ENCODE results near the gene ODC1. TPM values are rescaled to one million over a fixed set of nuclear protein-coding genes. Genes with fewer than 3 reads are reported as not detected.

Gene ODC1
- total and polyA plus RNA-seq, 2 experiments from 2014 or later = 23.3 to 70.3 TPM

- Histone ChIP-seq H3K4me1 (ENCODE audit: insufficient read depth) (no peaks in the 10 kb centered on the region), H3K79me2 (replicated peaks; ENCODE audit: insufficient read depth) (no peaks in the 10 kb centered on the region), H3K36me3 (ENCODE audit: insufficient read depth) (no peaks in the 10 kb centered on the region), H4K20me1 (replicated peaks; ENCODE audit: insufficient read depth) (no peaks in the 10 kb centered on the region), H3K27ac (ENCODE audit: low read depth) (no peak overlapping the region), H2AFZ (no peak overlapping the region), H3K9me2 (ENCODE audit: insufficient read depth) (no peaks in the 10 kb centered on the region), H3K4me3 (no peak overlapping the region), H3K27me3 (ENCODE audit: insufficient read depth) (no peaks in the 10 kb centered on the region), H3F3A (replicated peaks; ENCODE audit: low read depth) (no peaks in the 10 kb centered on the region), H3K4me2 (no peak overlapping the region)
- H3K4me1 Mint-ChIP-seq = no peaks in the 10 kb centered on the region
- no peak overlapping the region for H3K27ac Mint-ChIP-seq
- H3K9me3 Mint-ChIP-seq = no peaks in the 10 kb centered on the region
- H3K36me3 Mint-ChIP-seq (ENCODE audit: low read depth) = no peaks in the 10 kb centered on the region
- peaks cover 3% of the 10 kb centered on the region for H3K27me3 Mint-ChIP-seq (ENCODE audit: insufficient read depth, low read depth, poor library complexity)
- ATAC-seq (no peak), DNase-seq (ENCODE audit: low spot score) (no peak)
- H3K4me3 Mint-ChIP-seq = no peak overlapping the region
- TF ChIP-seq STAT1 (IDR thresholded peaks at IDR 0.05; ENCODE audit: unreplicated experiment) = no peak
- no peak for TF ChIP-seq CREB1 (CRISPR knock-in tag; IDR thresholded peaks at IDR 0.05; ENCODE audit: low read depth)
- TF ChIP-seq NANOG (IDR thresholded peaks at IDR 0.05; ENCODE audit: borderline replicate concordance) = no peak
- no peak for TF ChIP-seq POLR2AphosphoS5 (IDR thresholded peaks at IDR 0.05; ENCODE audit: low read depth)
- no peak for TF ChIP-seq ZNF331 (CRISPR knock-in tag; IDR thresholded peaks at IDR 0.05; ENCODE audit: low read depth)
- TF ChIP-seq, protein P1, sequence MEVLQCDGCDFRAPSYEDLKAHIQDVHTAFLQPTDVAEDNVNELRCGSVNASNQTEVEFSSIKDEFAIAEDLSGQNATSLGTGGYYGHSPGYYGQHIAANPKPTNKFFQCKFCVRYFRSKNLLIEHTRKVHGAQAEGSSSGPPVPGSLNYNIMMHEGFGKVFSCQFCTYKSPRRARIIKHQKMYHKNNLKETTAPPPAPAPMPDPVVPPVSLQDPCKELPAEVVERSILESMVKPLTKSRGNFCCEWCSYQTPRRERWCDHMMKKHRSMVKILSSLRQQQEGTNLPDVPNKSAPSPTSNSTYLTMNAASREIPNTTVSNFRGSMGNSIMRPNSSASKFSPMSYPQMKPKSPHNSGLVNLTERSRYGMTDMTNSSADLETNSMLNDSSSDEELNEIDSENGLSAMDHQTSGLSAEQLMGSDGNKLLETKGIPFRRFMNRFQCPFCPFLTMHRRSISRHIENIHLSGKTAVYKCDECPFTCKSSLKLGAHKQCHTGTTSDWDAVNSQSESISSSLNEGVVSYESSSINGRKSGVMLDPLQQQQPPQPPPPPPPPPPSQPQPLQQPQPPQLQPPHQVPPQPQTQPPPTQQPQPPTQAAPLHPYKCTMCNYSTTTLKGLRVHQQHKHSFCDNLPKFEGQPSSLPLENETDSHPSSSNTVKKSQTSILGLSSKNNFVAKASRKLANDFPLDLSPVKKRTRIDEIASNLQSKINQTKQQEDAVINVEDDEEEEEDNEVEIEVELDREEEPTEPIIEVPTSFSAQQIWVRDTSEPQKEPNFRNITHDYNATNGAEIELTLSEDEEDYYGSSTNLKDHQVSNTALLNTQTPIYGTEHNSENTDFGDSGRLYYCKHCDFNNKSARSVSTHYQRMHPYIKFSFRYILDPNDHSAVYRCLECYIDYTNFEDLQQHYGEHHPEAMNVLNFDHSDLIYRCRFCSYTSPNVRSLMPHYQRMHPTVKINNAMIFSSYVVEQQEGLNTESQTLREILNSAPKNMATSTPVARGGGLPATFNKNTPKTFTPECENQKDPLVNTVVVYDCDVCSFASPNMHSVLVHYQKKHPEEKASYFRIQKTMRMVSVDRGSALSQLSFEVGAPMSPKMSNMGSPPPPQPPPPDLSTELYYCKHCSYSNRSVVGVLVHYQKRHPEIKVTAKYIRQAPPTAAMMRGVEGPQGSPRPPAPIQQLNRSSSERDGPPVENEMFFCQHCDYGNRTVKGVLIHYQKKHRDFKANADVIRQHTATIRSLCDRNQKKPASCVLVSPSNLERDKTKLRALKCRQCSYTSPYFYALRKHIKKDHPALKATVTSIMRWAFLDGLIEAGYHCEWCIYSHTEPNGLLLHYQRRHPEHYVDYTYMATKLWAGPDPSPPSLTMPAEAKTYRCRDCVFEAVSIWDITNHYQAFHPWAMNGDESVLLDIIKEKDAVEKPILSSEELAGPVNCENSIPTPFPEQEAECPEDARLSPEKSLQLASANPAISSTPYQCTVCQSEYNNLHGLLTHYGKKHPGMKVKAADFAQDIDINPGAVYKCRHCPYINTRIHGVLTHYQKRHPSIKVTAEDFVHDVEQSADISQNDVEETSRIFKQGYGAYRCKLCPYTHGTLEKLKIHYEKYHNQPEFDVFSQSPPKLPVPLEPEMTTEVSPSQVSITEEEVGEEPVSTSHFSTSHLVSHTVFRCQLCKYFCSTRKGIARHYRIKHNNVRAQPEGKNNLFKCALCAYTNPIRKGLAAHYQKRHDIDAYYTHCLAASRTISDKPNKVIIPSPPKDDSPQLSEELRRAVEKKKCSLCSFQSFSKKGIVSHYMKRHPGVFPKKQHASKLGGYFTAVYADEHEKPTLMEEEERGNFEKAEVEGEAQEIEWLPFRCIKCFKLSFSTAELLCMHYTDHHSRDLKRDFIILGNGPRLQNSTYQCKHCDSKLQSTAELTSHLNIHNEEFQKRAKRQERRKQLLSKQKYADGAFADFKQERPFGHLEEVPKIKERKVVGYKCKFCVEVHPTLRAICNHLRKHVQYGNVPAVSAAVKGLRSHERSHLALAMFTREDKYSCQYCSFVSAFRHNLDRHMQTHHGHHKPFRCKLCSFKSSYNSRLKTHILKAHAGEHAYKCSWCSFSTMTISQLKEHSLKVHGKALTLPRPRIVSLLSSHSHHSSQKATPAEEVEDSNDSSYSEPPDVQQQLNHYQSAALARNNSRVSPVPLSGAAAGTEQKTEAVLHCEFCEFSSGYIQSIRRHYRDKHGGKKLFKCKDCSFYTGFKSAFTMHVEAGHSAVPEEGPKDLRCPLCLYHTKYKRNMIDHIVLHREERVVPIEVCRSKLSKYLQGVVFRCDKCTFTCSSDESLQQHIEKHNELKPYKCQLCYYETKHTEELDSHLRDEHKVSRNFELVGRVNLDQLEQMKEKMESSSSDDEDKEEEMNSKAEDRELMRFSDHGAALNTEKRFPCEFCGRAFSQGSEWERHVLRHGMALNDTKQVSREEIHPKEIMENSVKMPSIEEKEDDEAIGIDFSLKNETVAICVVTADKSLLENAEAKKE (CRISPR knock-in tag; IDR thresholded peaks at IDR 0.05) = no peak
- TF ChIP-seq ETS1 (IDR thresholded peaks at IDR 0.05) = no peak
- TF ChIP-seq, protein P2, sequence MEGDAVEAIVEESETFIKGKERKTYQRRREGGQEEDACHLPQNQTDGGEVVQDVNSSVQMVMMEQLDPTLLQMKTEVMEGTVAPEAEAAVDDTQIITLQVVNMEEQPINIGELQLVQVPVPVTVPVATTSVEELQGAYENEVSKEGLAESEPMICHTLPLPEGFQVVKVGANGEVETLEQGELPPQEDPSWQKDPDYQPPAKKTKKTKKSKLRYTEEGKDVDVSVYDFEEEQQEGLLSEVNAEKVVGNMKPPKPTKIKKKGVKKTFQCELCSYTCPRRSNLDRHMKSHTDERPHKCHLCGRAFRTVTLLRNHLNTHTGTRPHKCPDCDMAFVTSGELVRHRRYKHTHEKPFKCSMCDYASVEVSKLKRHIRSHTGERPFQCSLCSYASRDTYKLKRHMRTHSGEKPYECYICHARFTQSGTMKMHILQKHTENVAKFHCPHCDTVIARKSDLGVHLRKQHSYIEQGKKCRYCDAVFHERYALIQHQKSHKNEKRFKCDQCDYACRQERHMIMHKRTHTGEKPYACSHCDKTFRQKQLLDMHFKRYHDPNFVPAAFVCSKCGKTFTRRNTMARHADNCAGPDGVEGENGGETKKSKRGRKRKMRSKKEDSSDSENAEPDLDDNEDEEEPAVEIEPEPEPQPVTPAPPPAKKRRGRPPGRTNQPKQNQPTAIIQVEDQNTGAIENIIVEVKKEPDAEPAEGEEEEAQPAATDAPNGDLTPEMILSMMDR (conservative IDR thresholded peaks at IDR 0.05; ENCODE audit: low read depth in 2 of 2) = no peak
- TF ChIP-seq EZH2 (IDR thresholded peaks at IDR 0.05; ENCODE audit: low read depth, unreplicated experiment) = no peak
- TF ChIP-seq EZH2phosphoT487 (IDR thresholded peaks at IDR 0.05; ENCODE audit: unreplicated experiment) = no peak
- TF ChIP-seq ZNF114 (CRISPR knock-in tag; IDR thresholded peaks at IDR 0.05) = no peak
- no peak for TF ChIP-seq JUNB (IDR thresholded peaks at IDR 0.05; ENCODE audit: unreplicated experiment)
- TF ChIP-seq REST (IDR thresholded peaks at IDR 0.05; ENCODE audit: unreplicated experiment) = no peak
These were observed 25.9 kb downstream of the ODC1 start for GRCh38 chr2:10422251-10422650.
